AG10803 (cell line): ENCODE results near the gene ABCB1.

Experiments used
- DNase-seq: peaks from one replicate; pipeline ENCODE4 v3.0.0; 2010; ENCODE audit warnings: low read depth
- H3K4me3 ChIP-seq: 2 replicates; pipeline ENCODE4 v1.5.1; 2011; ENCODE audit warnings: mild to moderate bottlenecking, low read length, control low read depth
- CTCF ChIP-seq: conservative IDR thresholded peaks from 2 replicates; pipeline ENCODE4 v1.5.1; 2011; ENCODE audit warnings: mild to moderate bottlenecking, low read length, control low read depth, inconsistent platforms

ABCB1 gene

GRCh38 chr7:87600130-87601124, at the start of gene ABCB1:
Gene ABCB1, minus strand, starts transcription at chr7:87600884. Its CDS starts 700 bp downstream, at chr7:87600184.
- peak within 1 kb of the TSS; percentile 50 for H3K4me3 ChIP-seq
- TF ChIP-seq CTCF = no peak
- peak; percentile 26 for DNase-seq

- no peak overlapping the region for H3K4me3 ChIP-seq
- no peak for TF ChIP-seq CTCF
- DNase-seq = no peak
These were observed 47.6 kb upstream of the ABCB1 start for GRCh38 chr7:87648316-87648715.

- H3K4me3 ChIP-seq = no peak overlapping the region
- TF ChIP-seq CTCF = no peak
- DNase-seq = no peak
These were observed 44.8 kb upstream of the ABCB1 start for GRCh38 chr7:87645446-87645845.

- TF ChIP-seq CTCF = no peak
- no peak for DNase-seq
These were observed 35.2 kb upstream of the ABCB1 start for GRCh38 chr7:87635921-87636320.

GRCh38 chr7:87628780-87629569, 28.3 kb upstream of the ABCB1 start:
- DNase-seq = no peak
- H3K4me3 ChIP-seq = peak overlapping the region; percentile 59

More at GRCh38 chr7:87635921-87636320, 35.2 kb upstream of the ABCB1 start:
- H3K4me3 ChIP-seq = no peak overlapping the region

GRCh38 chr7:87627634-87627994, 26.9 kb upstream of the ABCB1 start:
- no peak for DNase-seq
- H3K4me3 ChIP-seq = peak overlapping the region; percentile 59
- TF ChIP-seq CTCF = no peak

More at GRCh38 chr7:87628780-87629569, 28.3 kb upstream of the ABCB1 start:
- TF ChIP-seq CTCF = no peak
